NCI-H146 treated with DMSO at 0.1 percent for 48 hours (cell line): ENCODE data around the gene ORC6.

Experiments used
- DNase-seq: peaks from one replicate; lab custom pipeline; 2025; ENCODE audit not compliant: unreplicated experiment; lab: John Stamatoyannopoulos, UW

The ORC6 gene

GRCh38 chr16:46730801-46731690 is 41.6 kb downstream of the ORC6 start:
- no peak for DNase-seq

- DNase-seq: no peak
These were observed 42.5 kb downstream of the ORC6 start for GRCh38 chr16:46731691-46732555.

DNA sequence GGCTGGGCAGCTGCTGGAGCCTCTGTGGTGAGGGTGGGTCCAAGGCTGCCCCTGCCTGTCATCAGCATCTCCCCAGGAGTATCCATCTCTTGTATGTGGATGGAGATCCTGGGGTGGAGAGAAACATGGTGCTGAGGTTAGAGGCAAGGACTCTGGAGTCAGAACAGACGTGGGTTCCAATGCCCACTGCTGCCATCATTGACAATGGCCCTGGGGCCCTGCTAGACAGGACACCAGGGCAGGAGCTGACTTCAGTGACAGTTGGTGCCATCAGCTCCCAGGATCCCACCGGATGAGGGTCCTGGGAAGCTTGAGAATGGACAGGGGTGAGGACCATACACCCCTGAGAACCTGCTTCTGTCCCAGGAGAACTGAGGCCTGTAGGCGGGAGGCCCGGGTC is 43.1 kb downstream of the ORC6 start:
- no peak for DNase-seq

GRCh38 chr16:46733319-46733830 is 43.9 kb downstream of the ORC6 start:
- DNase-seq: no peak

GRCh38 chr16:46736695-46737094 is 47.2 kb downstream of the ORC6 start:
- DNase-seq: no peak

DNA sequence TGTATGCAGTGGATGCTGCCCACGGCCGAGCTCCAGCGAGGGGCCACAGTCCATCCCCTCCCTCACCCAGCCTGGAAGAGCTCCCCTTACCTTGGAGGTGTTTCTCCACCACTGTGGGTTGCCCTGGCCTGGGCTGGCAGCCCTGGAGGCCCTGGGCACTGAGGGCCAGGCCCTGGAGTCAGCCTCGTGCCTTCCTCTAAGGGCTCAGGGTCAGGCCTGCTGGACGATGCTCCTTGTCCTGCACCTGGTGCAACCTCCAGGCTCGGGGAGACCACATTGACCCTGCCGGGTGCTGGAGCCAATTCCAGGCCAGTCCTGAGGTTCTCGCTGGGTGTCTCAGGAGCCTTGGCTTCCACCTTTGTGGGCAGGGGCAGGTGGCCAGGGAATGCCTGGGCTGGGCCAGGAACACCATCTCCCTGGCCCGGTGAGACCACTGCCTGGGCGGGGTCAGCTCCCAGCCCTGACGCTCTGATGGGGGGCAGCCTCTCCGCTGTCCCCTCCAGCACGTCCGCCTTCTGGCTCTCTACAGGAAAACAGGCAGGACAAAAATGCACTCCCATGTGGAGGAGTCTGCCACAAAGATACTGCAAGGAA is 48.3 kb downstream of the ORC6 start:
- DNase-seq: no peak

DNA sequence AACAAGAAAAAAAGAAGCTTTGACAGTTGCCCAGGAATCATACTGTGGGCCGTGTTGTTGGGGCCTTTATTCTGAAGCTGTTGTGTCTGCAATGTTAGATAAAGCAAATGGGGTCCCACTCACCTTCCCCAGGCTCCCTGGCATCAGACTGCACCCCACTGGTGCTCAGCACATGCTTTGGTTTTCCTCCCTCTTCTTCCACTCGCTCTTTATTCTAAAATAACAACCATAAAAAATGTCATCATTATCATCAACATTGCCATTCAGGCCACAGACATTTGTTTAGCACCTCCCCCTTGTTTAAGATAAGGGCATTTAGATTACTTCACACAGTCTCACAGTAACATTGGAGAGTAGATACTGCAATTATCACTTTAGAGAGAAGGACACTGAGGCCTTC is 50.5 kb downstream of the ORC6 start:
- DNase-seq: no peak

- DNase-seq: no peak
These were observed 53.8 kb downstream of the ORC6 start for GRCh38 chr16:46743232-46743719.

GRCh38 chr16:46745617-46746016 is 56.2 kb downstream of the ORC6 start:
- no peak for DNase-seq

GRCh38 chr16:46746821-46747776 is 57.6 kb downstream of the ORC6 start:
- DNase-seq: no peak
